Posterior vena cava (tissue), 2 donors: ENCODE data around the gene SPHK1. TPM values are rescaled to one million over a fixed set of nuclear protein-coding genes. Genes with fewer than 3 reads are reported as not detected.

Experiments
- DNase-seq: peaks from one replicate; pipeline ENCODE4 v3.0.0-alpha.2; 2020; ENCODE audit warnings: low spot score
- intact Hi-C, 2 donors: fragments of 100-400 bp; cut with DNase I; formaldehyde crosslinking; loops; one replicate each; pipeline versions ENCODE4 v1.14.1 to v1.14.2; 2022 to 2023
- total RNA-seq, 2 donors: library from RNA; stranded (reverse); fragmentation: NEBNext Ultra II Directional; extraction: Animal tissue kit (Norgen Biotek cat#: 25700); gene quantifications; one replicate each; pipeline ENCODE4 v1.2.1, GENCODE V29; 2021
- donor health status: DM: yes; HTN: yes; CAD: no.
- donor health status: DM: yes; HTN: yes; CAD: no.

SPHK1 gene
- total RNA-seq, 2 donors from 2014 or later, result 13.8 to 36.6 TPM

DNA sequence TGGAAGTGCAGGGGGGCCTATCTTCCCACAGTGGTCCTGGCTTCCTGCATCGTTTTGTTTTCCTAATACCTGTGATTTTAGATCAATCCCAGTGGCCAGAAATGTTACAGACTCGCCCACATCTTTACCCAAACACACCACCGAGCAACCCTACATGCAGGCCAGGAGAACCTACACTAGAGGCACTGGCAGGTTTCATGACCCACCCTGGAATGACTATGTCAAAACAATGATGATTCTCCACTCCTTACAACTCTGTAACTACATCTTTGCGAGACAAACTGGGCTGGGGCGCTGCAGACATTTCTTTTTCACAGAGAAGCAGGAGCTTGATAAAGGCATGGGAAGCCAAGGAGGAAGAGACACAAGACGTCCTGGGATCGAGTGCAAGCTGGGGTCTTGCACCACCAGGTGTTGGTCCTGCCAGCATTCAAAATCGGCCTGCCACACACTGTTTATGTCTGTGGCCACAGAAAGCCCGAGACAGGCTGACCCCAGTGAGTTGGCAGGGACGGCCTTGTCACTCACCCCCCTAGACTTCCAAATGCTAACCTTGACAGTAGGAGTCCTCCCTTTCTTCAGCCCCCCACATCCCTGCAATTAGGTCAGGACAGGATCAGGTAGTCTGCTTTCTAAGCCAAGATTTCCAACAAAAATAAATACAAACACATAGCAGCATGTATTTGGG lies 36.1 kb downstream of the SPHK1 start:
- intact Hi-C loops, result no loop called here
- DNase-seq, result peak; percentile 44

GRCh38 chr17:76421044-76421407 lies 36.6 kb downstream of the SPHK1 start:
- peak; percentile 29 for DNase-seq

DNA sequence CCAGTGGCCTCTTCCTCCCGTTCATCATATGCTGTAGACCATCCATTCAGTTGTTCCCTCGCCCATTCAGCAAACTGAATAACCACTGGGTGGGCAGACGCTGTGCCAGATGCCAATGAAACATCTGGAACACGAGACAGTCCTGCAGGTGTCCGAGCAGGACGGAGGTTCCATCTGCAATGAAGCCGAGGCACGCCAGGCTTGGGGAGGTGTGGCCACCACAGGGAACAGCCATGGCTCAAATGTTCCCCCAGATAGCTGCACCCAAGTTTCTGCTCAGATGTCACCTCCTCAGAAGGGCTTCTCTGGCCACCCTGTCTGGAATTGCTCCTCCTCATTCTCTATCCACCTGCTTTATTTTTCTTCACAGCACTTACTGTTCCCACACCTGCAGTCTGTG lies 38.0 kb downstream of the SPHK1 start:
- intact Hi-C loops, result no loop called here
- peak; percentile 66 for DNase-seq

More at GRCh38 chr17:76421044-76421407, 36.6 kb downstream of the SPHK1 start:
- intact Hi-C loops, result no loop called here

DNA sequence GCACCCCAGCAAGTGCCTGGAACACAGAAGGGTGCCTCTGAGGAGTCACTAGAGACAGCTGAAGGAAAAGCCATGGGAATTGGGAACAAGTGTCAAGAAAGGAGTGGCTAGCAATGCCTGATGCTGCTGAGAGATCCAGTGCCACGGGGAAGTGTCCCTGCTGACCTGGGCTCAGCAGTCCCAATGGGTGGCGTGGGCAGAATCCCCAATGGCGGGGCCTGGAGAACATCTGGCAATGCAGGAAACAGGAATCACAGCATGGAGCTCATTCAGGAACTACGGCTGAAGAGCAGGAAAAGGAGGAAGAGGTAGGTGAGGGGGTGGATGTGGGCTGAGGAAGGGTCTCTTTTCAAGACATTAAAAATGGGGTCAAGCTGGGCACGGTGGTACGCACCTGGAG lies 38.5 kb downstream of the SPHK1 start:
- intact Hi-C loops, result no loop called here
- DNase-seq, result peak; percentile 42

DNA sequence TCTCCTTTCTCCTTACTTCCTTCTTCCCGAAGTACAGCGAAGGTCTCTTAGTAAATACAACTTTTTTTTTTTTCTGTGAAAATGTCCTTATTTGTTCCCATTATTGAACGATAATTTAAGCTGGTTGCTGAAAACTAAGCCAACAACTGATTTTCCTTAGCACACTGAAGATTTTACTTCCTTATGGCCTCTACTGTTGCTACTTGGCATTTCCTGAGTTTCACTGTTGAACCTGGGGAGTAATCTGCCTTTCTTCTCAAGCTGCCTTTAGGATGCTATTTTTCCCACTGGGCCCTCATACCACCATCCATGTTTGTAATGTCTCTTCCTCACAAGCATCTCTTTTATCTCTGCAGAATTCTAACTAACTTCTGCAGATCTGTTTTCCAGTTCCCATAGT lies 42.4 kb downstream of the SPHK1 start:
- intact Hi-C loops, result no loop called here
- no peak for DNase-seq

DNA sequence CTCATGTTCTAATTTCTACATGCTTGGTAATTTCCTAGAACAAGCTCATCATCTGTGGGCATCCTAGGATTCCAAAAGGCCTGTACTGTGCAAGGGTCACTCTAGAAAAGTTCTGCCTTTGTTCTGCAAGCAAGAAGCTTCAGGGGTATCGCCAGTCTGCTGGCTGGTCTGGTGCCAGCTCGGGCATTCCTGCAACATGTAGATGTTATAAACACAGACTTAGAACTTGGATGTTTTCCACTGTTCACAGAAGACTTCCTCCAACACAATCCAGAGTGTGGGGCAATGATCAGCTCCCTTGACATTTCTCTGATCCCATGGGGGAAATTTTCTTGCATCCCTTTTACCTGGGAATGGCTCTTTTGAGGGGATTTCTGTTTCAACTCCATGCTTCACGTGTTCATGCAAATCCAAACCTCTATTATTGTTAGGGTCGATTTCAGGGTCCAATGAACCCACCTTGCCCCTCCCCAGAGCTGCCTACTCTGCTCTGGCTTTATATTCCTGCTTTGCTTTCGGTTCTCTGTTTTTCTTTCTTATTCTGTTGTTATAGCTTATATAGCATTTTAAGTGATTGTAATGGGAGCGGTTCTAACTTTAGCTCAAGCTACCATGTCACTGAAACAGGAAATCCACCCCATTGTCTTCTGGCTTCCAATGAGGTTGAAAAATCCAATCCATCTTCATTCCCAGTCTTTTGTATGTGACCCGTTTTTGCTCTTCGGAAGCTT lies 43.3 kb downstream of the SPHK1 start:
- intact Hi-C loops, result no loop called here

DNA sequence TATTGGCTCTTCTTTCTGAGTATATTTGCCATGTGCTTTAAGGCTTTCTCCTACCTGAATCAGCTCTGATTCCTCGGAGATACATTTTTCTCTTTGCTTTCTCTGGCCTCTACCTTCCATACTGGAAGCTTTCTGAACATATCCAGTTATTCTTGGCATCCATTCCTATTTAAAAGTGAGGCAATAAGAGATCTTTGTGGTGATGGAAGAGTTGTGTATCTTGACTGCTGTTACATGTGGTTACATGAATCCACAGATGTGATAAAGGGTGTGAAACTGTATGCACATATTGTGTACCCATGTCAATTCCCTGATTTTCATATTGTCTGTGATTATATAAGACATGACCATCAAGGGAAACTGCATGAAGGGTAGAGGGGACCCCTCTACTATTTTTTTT lies 44.1 kb downstream of the SPHK1 start:
- intact Hi-C loops, result no loop called here
- no peak for DNase-seq

More for the DNA sequence above, 43.3 kb downstream of the SPHK1 start:
- DNase-seq, result peak; percentile 14

- intact Hi-C loops, result no loop called here
- peak; percentile 6 for DNase-seq
These were observed 47.1 kb downstream of the SPHK1 start for GRCh38 chr17:76431509-76431908.

DNA sequence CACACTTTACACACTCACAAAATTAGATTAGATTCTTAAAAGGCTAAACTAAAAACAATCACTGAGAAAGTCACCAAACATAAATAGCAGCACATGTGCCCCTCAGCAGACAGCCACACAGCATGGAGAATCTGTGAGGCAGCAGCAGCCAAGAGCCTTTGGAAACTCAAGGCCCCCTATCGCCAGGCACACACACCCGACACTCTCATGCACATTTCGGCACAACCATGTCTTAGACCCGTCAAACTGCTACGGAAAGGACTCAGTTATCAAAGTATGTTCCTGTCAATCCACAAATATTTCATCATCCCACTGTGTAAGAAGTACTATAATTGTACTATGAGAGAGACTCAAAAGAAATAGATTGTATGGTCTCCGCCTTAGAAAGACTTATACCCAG lies 47.6 kb downstream of the SPHK1 start:
- no peak for DNase-seq
- intact Hi-C loops, result no loop called here

GRCh38 chr17:76432712-76433336 lies 48.4 kb downstream of the SPHK1 start:
- intact Hi-C loops, result no loop called here
- DNase-seq, result no peak

GRCh38 chr17:76433693-76434092 lies 49.3 kb downstream of the SPHK1 start:
- intact Hi-C loops, result no loop called here
- no peak for DNase-seq

- DNase-seq, result peak; percentile 15
- intact Hi-C loops, result no loop called here
These were observed 50.5 kb downstream of the SPHK1 start for GRCh38 chr17:76434870-76435269.

DNA sequence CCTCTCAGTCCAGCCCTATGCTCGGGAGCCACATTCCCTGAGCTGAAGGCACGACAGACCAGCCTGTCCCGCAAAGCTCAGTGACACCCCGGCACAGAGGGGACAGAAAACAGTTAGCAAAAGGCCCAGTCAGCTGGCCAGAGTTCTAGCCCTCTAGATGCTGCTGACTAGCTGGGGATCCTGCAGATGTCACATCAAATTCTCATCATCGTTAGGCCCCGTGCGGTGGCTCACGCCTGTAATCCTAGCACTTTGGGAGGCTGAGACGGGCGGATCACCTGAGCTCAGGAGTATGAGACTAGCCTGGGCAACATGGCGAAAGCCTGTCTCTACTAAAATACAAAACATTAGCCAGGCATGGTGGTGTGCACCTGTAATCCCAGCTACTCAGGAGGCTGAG lies 51.3 kb downstream of the SPHK1 start:
- intact Hi-C loops, result no loop called here
- DNase-seq, result peak; percentile 57

Other genes starting within 250 kb of the SPHK1 start
- gene FOXJ1, start 243.4 kb upstream of the SPHK1 start, total RNA-seq, result not detected
- gene RNF157, start 144.1 kb upstream of the SPHK1 start, total RNA-seq, result 1 to 10 TPM; 1.9 TPM
- 10 to 100 TPM; 21.7 to 22.5 TPM for gene UBALD2, start 119.3 kb upstream of the SPHK1 start, total RNA-seq
- 1 to 10 TPM in 1 of 2 donors, under 1 TPM in 1; 0.83 to 1.6 TPM for gene QRICH2, start 76.3 kb upstream of the SPHK1 start, total RNA-seq
- 10 to 100 TPM; 33.7 to 34.8 TPM for gene PRPSAP1, start 30.7 kb upstream of the SPHK1 start, total RNA-seq
- 10 to 100 TPM; 17.2 to 17.9 TPM for gene UBE2O, start 68.5 kb downstream of the SPHK1 start, total RNA-seq
- not detected for gene AANAT, start 83.0 kb downstream of the SPHK1 start, total RNA-seq
- gene RHBDF2, start 116.8 kb downstream of the SPHK1 start, total RNA-seq, result 10 to 100 TPM; 26.7 to 31.4 TPM
- 10 to 100 TPM; 16.3 to 24.5 TPM for gene CYGB, start 153.1 kb downstream of the SPHK1 start, total RNA-seq
- gene PRCD, start 155.4 kb downstream of the SPHK1 start, total RNA-seq, result 1 to 10 TPM; 1.6 to 4.7 TPM
- gene ST6GALNAC2, start 201.3 kb downstream of the SPHK1 start, total RNA-seq, result 1 to 10 TPM; 3.0 to 3.1 TPM